ENCODE measurements around the gene PDE4D. TPM values are rescaled to one million over a fixed set of nuclear protein-coding genes. Genes with fewer than 3 reads are reported as not detected.
"Not testable (repeated sequence)": the region's sequence is repeated elsewhere in the genome, so short reads cannot be mapped to it uniquely, and the experiment has no call there.

PDE4D gene
- total RNA-seq, 1 experiment from 2014 or later = 32.5 TPM

DNA sequence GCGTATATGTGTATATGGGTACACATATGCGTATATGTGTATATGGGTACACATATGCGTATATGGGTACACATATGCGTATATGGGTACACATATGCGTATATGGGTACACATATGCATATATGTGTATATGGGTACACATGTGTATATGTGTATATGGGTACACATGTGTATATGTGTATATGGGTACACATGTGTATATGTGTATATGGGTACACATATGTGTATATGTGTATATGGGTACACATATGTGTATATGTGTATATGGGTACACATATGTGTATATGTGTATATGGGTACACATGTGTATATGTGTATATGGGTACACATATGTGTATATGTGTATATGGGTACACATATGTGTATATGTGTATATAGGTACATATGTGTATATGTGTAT is 131.3 kb downstream of the PDE4D start:
- not testable (repeated sequence) for DNase-seq; H3K27me3 ChIP-seq; H3K9me3 ChIP-seq (replicated peaks); H3K4me3 ChIP-seq; H3K27ac ChIP-seq; H3K36me3 ChIP-seq
- H3K4me1 ChIP-seq = peaks cover 19% of the 10 kb centered on the region

DNA sequence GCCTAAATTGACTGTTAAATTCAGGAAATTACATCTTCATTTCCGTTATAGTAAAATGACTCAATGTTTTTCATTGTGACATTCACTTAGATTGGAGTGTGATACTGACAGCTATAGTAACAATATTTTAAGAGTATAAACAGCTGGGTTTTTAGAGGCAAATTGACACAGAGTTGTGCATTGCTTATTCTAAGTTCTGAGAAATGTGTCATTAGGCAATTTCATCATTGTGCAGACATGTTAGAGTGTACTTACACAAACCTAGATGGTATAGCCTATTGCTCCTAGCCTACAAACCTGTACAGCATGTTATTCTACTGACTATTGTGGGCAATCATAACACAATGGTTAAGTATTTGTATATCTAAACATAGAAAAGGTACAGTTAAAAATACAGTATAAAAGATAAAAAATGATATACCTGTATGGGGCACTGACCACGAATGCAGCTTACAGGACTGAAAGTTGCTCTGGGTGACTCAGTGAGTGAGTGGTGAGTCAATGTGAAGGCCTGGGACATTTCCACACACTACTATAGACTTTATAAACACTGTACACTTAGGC is 132.7 kb downstream of the PDE4D start:
- Histone ChIP-seq H3K27me3 (no peaks in the 10 kb centered on the region), H3K36me3 (no peaks in the 10 kb centered on the region; the same call in 1 of the 2 replicates), H3K4me3 (no peak overlapping the region), H3K27ac (no peak overlapping the region), H3K9me3 (replicated peaks) (no peaks in the 10 kb centered on the region), H3K4me1 (peaks cover 13% of the 10 kb centered on the region)
- DNase-seq = no peak

DNA sequence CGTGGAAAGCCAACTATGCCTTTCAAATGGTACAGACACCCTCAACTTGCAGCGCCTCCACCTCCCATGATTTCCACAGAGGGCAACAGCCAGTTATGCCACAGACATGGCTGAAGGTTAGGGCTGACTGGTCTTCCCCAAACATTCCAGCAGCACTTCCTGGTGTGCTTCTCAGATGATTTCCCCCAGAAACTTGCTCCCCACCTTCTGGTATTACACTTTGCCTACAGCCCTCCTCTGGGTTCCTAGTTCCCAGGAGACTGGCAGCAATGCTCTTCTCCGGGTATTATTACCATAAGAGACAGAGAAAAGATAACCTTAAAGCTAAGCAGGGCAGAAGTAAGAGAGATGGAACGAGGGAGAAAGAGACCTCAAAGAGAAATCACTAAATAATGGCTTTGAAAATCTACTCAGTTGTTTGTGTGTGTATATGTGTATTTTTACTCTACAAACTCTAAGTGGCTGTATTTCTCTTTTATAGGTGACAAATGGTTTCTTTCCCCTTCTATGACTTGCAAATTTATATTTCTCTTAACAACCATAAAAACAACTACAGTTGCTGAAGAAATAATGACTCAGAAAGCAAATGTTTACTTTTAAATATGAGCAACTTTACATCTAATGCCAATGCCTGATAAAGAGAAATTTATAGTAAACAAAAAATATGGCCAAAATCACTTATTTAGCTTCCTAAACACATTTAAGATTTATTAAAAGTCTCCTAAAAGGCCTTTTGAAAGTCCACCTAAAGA is 133.8 kb downstream of the PDE4D start:
- Histone ChIP-seq H3K4me1 (peaks cover 10% of the 10 kb centered on the region; the same call in 1 of the 2 replicates), H3K27ac (no peak overlapping the region), H3K36me3 (no peaks in the 10 kb centered on the region; the same call in 1 of the 2 replicates), H3K4me3 (no peak overlapping the region), H3K9me3 (replicated peaks) (no peaks in the 10 kb centered on the region), H3K27me3 (no peaks in the 10 kb centered on the region)
- no peak for DNase-seq

DNA sequence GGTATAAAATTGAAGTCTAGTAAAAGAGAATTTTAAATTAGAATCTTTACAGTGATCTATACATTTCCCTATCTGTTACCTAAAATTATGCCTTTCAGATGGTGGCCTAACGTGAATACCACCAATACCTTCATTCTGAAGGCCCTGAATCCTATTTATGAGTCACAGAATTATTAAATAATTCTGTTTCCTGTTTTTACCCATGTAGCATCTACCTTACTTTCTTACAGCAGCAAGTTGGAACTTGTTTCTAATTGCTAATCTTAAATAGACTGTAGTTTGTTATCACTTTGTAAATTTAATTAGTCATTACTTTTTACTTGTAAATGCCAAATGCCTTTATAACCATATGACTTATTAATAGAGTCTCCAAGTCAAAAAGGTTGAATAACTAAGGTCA is 135.0 kb downstream of the PDE4D start:
- Histone ChIP-seq H3K27ac (no peak overlapping the region), H3K4me3 (no peak overlapping the region), H3K9me3 (replicated peaks) (no peaks in the 10 kb centered on the region), H3K27me3 (no peaks in the 10 kb centered on the region), H3K36me3 (no peaks in the 10 kb centered on the region; the same call in 1 of the 2 replicates), H3K4me1 (peaks cover 10% of the 10 kb centered on the region; the same call in 1 of the 2 replicates)
- DNase-seq = no peak

DNA sequence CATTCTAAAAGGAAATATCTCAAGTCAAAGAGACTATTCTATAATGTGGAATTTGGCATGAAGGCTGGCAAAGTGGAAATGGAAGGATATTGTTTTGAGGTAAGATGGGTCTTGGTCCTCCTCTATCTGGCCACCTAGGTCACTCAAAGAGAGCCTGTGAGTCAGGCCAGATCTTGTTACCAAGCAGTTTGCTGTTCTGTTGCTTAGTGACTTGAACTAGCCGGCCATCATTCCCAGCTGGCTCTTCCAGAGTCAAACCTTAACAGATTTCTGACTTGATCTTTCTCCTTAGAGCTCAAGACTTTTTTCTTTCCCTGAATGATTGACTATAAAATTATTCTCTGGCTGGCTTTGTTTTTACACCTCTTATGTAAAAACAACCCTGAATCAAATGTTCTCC is 136.1 kb downstream of the PDE4D start:
- Histone ChIP-seq H3K4me3 (no peak overlapping the region), H3K27me3 (no peaks in the 10 kb centered on the region), H3K36me3 (no peaks in the 10 kb centered on the region), H3K9me3 (replicated peaks) (no peaks in the 10 kb centered on the region), H3K4me1 (peaks cover 10% of the 10 kb centered on the region; the same call in 1 of the 2 replicates), H3K27ac (no peak overlapping the region)
- DNase-seq = no peak

DNA sequence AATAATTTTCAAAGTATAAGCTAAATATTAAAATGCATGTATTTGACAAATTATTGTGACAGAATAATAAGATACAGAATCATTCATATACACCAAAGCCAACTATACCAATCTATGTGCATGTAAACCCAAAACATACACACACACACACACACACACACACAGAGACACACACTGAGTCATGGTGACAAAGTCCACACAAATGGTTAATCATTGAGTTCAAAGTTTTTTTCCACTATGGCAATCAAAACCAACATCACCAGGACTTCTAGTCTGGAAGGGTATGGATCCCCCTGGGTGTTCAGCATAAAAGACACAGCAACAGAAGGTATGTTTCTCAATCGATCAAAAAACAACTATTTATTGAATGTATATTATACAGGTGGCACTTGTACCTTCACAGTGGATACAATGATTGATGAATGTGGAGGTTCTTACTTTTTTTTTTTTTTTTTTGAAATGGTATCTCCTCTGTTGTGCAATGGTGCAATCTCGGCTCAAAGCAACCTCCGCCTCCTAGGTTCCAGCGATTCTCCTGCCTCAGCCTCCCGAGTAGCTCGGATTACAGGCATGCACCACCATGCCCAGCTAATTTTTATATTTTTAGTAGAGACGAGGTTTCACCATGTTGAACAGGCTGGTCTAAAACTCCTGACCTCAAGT is 137.0 kb downstream of the PDE4D start:
- no peaks in the 10 kb centered on the region for H3K27me3 ChIP-seq
- no peak overlapping the region for H3K4me3 ChIP-seq
- peaks cover 17% of the 10 kb centered on the region for H3K4me1 ChIP-seq
- H3K36me3 ChIP-seq = no peaks in the 10 kb centered on the region
- H3K27ac ChIP-seq = no peak overlapping the region
- no peaks in the 10 kb centered on the region for H3K9me3 ChIP-seq (replicated peaks)
- DNase-seq = no peak

DNA sequence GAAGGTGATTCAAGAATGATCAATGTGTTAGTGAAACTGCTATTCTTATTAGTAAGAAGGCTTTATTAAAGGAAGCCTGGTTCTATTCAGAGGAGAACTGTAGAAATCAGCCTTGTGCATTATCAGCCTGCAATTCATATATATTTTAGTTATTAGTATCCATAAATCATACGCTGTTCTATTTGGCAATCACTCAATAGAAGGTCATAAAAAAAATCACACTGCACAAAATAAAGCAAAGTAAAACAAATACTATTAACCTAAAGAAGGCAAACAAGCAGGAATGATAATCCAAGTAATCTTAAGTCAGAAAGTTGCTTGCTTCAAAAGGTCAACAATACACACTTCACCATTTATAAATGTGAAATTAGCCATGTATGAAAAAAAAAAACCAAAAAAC is 138.1 kb downstream of the PDE4D start:
- Histone ChIP-seq H3K36me3 (no peaks in the 10 kb centered on the region), H3K27ac (no peak overlapping the region), H3K4me1 (peaks cover 20% of the 10 kb centered on the region), H3K4me3 (no peak overlapping the region), H3K9me3 (replicated peaks) (no peaks in the 10 kb centered on the region), H3K27me3 (no peaks in the 10 kb centered on the region)
- DNase-seq = no peak

DNA sequence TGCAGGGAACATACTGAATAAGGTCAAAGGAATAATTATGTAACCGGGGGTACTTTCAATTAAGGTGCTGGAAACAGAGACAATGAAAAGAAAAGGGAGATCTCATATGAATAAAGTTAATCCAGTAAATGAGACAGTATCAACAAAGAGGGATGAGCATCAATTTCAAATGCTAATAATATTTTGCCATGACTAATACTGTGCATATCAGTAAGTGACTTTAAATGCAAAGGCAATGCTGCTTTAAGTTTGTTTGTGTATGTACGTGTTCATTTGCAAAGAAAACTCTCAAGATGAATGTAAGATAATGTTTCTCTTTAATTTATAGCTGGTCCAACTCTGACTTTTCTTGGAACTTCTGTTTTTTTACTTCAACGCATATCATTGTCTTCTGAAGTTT is 139.9 kb downstream of the PDE4D start:
- Histone ChIP-seq H3K4me3 (no peak overlapping the region), H3K27ac (no peak overlapping the region), H3K4me1 (peaks cover 15% of the 10 kb centered on the region), H3K9me3 (replicated peaks) (no peaks in the 10 kb centered on the region), H3K27me3 (no peaks in the 10 kb centered on the region), H3K36me3 (no peaks in the 10 kb centered on the region)
- no peak for DNase-seq

DNA sequence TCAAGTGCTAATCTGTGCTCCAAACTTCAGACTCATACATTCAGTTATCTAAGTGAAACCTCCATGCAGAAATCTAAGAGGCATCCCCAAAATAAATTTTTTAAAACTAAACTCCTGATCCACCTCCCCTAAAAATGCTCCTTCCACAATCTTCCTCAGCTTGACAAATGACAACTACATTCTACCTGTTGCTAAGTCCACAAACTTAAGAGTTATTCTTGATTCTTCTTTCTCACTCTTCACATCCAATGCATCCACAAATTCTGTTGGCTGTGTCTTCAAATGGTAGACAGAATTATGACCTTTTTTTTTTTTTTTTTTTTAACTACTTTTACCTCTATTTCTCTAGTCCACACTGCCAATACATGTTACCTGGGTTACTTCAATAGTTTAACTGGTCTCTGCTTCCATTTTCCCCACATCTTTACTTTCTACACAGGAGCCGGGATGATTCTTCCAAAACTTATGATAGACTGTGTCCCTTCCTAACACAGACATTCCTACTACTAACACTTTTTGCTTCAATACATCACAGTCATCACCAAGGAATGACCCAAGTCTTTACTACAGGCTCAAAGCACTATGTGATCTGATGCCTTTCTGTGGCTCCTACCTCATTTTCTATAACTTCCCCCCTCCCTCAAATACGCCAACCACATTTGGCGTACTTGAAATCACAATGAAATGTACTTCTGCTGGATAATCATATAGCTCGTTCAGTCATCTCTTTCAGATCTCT is 143.6 kb downstream of the PDE4D start:
- no peak for DNase-seq
- H3K36me3 ChIP-seq = no peaks in the 10 kb centered on the region
- no peak overlapping the region for H3K27ac ChIP-seq
- H3K4me1 ChIP-seq = peaks cover 24% of the 10 kb centered on the region
- H3K4me3 ChIP-seq = no peak overlapping the region
- H3K27me3 ChIP-seq = no peaks in the 10 kb centered on the region
- no peaks in the 10 kb centered on the region for H3K9me3 ChIP-seq (replicated peaks)

DNA sequence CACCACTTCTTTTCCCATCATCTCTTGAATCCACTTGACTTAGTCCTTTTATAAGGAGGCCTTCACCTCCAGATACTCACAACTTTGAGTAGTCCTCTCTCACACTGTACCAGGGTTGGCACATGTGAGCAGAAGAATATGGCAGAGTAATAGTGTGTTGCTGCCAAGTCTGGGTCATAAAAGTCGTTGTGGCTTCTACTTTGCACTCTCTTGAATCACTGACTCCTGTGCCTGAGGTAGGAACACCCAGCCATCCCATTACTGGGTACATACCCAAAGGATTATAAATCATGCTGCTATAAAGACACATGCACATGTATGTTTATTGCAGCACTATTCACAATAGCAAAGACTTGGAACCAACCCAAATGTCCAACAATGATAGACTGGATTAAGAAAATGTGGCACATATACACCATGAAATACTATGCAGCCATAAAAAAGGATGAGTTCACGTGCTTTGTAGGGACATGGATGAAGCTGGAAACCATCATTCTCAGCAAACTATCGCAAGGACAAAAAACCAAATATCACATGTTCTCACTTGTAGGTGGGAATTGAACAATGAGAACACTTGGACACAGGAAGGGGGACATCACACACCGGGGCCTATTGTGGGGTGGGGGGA is 145.4 kb downstream of the PDE4D start:
- not testable (repeated sequence) for H3K36me3 ChIP-seq; H3K4me3 ChIP-seq; DNase-seq; H3K27me3 ChIP-seq; H3K9me3 ChIP-seq (replicated peaks); H3K27ac ChIP-seq
- H3K4me1 ChIP-seq = peaks cover 30% of the 10 kb centered on the region

DNA sequence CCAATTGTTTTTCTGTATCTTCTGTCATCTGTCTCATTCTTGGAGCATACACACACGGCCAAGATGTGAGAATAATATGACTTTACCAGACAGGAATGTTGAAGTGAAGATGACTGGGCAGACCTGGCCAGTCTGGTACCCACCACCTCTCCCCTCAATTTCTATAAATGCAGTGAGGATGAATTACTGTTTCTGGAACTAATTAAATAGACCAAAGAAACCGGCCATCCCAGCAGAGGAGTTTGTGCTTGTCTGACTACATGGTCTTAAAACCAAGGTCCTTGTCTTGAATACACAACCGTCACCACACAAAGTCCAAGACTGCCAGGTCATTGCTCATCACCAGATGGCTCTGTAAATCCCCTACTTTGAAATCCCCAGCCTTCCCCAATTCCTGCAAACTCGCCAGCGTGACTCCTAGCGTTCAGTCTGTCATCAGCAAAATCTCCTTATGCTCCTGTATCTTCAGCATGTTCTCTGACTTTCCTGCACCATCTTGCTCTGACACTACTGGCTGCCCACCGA is 147.2 kb downstream of the PDE4D start:
- Histone ChIP-seq H3K27me3 (no peaks in the 10 kb centered on the region), H3K4me3 (no peak overlapping the region), H3K27ac (no peak overlapping the region), H3K9me3 (replicated peaks) (no peaks in the 10 kb centered on the region), H3K4me1 (peaks cover 20% of the 10 kb centered on the region), H3K36me3 (no peaks in the 10 kb centered on the region)
- DNase-seq = no peak

DNA sequence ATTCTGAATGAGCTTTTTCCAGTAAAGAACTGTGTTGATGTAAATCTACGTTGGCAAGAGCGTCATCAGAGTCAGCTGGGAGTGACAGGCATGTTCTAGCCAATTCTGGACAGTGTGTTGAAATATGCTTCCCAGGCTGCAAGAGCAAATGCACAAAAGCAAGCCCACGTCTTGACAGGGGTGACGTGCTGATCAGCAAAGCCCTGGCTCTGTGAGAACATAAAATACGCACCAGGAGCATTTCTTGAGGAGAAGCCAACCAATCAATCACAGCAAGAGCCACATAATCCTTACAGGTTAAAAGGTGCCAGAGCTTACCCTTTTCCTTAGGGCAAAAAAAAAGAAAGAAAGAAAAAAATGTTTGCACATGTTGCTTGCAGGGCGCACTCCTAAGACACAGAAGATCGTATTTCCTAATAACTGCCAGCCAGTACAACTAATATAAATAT is 148.1 kb downstream of the PDE4D start:
- no peak overlapping the region for H3K27ac ChIP-seq

DNA sequence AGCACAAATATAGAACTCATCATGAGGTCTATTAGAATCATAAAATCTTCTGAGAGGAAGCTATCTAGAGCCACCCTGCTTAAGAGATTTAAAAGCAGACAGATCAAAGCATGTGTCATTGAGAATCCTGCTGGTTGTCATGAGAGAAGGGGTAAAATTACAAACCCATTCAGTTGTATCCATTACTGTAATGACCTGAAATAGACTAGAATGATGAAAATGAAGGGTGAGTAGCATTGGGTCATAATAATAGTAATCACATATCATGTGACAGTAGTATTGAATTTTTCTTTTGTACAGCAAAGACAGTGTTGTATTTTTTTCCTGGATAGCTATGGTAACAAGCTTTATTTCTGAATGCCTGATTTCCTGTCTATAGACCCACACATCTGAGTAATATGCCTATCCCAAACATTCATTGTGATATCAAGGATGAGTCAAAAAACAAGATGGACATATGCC is 149.0 kb downstream of the PDE4D start:
- H3K4me3 ChIP-seq = no peak overlapping the region
- DNase-seq = no peak
- no peak overlapping the region for H3K27ac ChIP-seq
- H3K9me3 ChIP-seq (replicated peaks) = no peaks in the 10 kb centered on the region
- peaks cover 16% of the 10 kb centered on the region for H3K4me1 ChIP-seq
- no peaks in the 10 kb centered on the region for H3K36me3 ChIP-seq
- no peaks in the 10 kb centered on the region for H3K27me3 ChIP-seq

More for the DNA sequence above, 148.1 kb downstream of the PDE4D start:
- Histone ChIP-seq H3K9me3 (replicated peaks) (no peaks in the 10 kb centered on the region), H3K4me3 (no peak overlapping the region), H3K27me3 (no peaks in the 10 kb centered on the region), H3K36me3 (no peaks in the 10 kb centered on the region), H3K4me1 (peaks cover 16% of the 10 kb centered on the region)
- DNase-seq = peak in 1 of 2 experiments; percentile 38

DNA sequence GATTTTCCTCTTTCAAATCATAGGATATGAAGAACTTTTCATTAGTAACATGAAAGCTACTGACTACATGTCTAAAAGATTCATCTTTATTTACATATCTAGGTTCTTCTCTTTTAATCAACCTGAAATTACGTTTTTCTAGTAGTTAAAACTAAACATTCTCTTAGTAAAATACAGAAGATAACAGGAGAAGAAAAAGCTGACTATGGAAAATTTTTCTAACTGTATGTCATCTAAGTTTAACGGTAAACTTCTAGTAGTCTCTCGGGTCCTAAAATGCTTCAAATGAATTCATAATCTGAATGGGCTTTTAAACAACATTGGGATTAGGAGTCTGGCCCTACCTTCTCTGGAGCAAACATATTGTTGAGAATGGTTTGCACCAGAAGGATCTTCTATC is 151.9 kb downstream of the PDE4D start:
- Histone ChIP-seq H3K27me3 (no peaks in the 10 kb centered on the region), H3K4me3 (no peak overlapping the region), H3K27ac (no peak overlapping the region), H3K36me3 (no peaks in the 10 kb centered on the region), H3K9me3 (replicated peaks) (no peaks in the 10 kb centered on the region), H3K4me1 (peaks cover 19% of the 10 kb centered on the region)
- no peak for DNase-seq

Data from SJCRH30 (cell line).